WTC11 (cell line): ENCODE data around the gene ANKK1. TPM values are rescaled to one million over a fixed set of nuclear protein-coding genes. Genes with fewer than 3 reads are reported as not detected.

Experiments used
- ATAC-seq: fragments of 200-7000 bp; cut with Tn5 transposase; 2 replicates; pipeline ENCODE4 v1.10.0; 2021; ENCODE audit warnings: mild to moderate bottlenecking, moderate library complexity
- CTCF ChIA-PET: fragments of 300-600 bp; sonication (Branson Sonifier 250); formaldehyde crosslinking; loops from one replicate; lab custom pipeline; 2021; ENCODE audit warnings: antibody characterized with exemption; lab: Charles Lee
- POLR2A ChIA-PET: fragments of 350-600 bp; sonication (Branson Sonifier 250); formaldehyde crosslinking; loops from one replicate; lab custom pipeline; 2021; ENCODE audit warnings: antibody characterized with exemption; lab: Charles Lee
- DNase-seq: peaks from one replicate; pipeline ENCODE4 v3.0.0; 2021; ENCODE audit warnings: low spot score
- H3K27ac Mint-ChIP-seq: 2 replicates; pipeline ENCODE4 v1.8.0; 2021; ENCODE audit warnings: mixed read lengths
- H3K27me3 Mint-ChIP-seq: 2 replicates; pipeline ENCODE4 v1.8.0; 2021; ENCODE audit warnings: low read depth, mild to moderate bottlenecking, moderate library complexity, mixed read lengths
- H3K36me3 Mint-ChIP-seq: 2 replicates; pipeline ENCODE4 v1.8.0; 2021; ENCODE audit warnings: mixed read lengths
- H3K4me1 Mint-ChIP-seq: 2 replicates; pipeline ENCODE4 v1.8.0; 2022; ENCODE audit warnings: mixed read lengths
- H3K4me3 Mint-ChIP-seq: 2 replicates; pipeline ENCODE4 v1.8.0; 2021; ENCODE audit warnings: mild to moderate bottlenecking, moderate library complexity, mixed read lengths
- H3K9me3 Mint-ChIP-seq: 2 replicates; pipeline ENCODE4 v1.8.0; 2021; ENCODE audit warnings: mixed read lengths
- ATF1 ChIP-seq: sonication (generic); formaldehyde crosslinking; IDR thresholded peaks from 2 replicates; pipeline ENCODE4 v1.8.1; 2023; ENCODE audit warnings: mild to moderate bottlenecking, moderate library complexity, missing genetic modification reagents
- EMX1 ChIP-seq: fragments of 250-450 bp; sonication (Bioruptor Pico); IDR thresholded peaks from 2 replicates; pipeline ENCODE4 v1.8.0; 2021; ENCODE audit warnings: mild to moderate bottlenecking
- FOXP1 ChIP-seq: sonication (generic); formaldehyde crosslinking; IDR thresholded peaks from 2 replicates; pipeline ENCODE4 v1.8.0; 2022; ENCODE audit warnings: missing genetic modification reagents, mild to moderate bottlenecking, moderate library complexity, borderline replicate concordance
- NR3C1 ChIP-seq: sonication (generic); formaldehyde crosslinking; conservative IDR thresholded peaks from 2 replicates; pipeline ENCODE4 v1.8.1; 2023; ENCODE audit warnings: low read depth, mild to moderate bottlenecking, missing genetic modification reagents
- SMAD3 ChIP-seq: sonication (generic); formaldehyde crosslinking; IDR thresholded peaks from 2 replicates; pipeline ENCODE4 v1.8.0; 2022; ENCODE audit warnings: missing genetic modification reagents, mild to moderate bottlenecking, borderline replicate concordance
- TCF7 ChIP-seq: sonication (generic); formaldehyde crosslinking; IDR thresholded peaks from 2 replicates; pipeline ENCODE4 v1.8.0; 2022; ENCODE audit warnings: mild to moderate bottlenecking, low read depth, missing genetic modification reagents, moderate library complexity
- ZNF121 ChIP-seq: sonication (generic); formaldehyde crosslinking; IDR thresholded peaks from 2 replicates; pipeline ENCODE4 v1.8.0; 2023; ENCODE audit warnings: missing genetic modification reagents
- ZNF232 ChIP-seq: sonication (generic); formaldehyde crosslinking; IDR thresholded peaks from 2 replicates; pipeline ENCODE4 v1.8.0; 2022; ENCODE audit warnings: mild to moderate bottlenecking, missing genetic modification reagents
- ZNF671 ChIP-seq: fragments of 250-450 bp; sonication (Bioruptor Pico); IDR thresholded peaks from 2 replicates; pipeline ENCODE4 v1.8.0; 2021; ENCODE audit warnings: mild to moderate bottlenecking
- total RNA-seq: library from RNA; stranded (reverse); gene quantifications from 3 replicates; pipeline ENCODE4 v1.2.3, GENCODE V29; 2021
- TF ChIP-seq, protein P1 (sequence below): sonication (generic); formaldehyde crosslinking; IDR thresholded peaks from 2 replicates; pipeline ENCODE4 v1.8.0; 2023; ENCODE audit warnings: mild to moderate bottlenecking, missing genetic modification reagents
- TF ChIP-seq, protein P2 (sequence below): sonication (generic); formaldehyde crosslinking; IDR thresholded peaks from 2 replicates; pipeline ENCODE4 v1.8.0; 2022; ENCODE audit warnings: mild to moderate bottlenecking, missing genetic modification reagents
- TF ChIP-seq, protein P3 (sequence below): sonication (generic); formaldehyde crosslinking; IDR thresholded peaks from 2 replicates; pipeline ENCODE4 v1.8.1; 2022; ENCODE audit warnings: mild to moderate bottlenecking, moderate library complexity, missing genetic modification reagents
- TF ChIP-seq, protein P4 (sequence below): fragments of 200-600 bp; IDR thresholded peaks from 2 replicates; pipeline ENCODE4 v1.8.0; 2022; ENCODE audit warnings: antibody characterized with exemption
- TF ChIP-seq, protein P5 (sequence below): sonication (generic); formaldehyde crosslinking; IDR thresholded peaks from 2 replicates; pipeline ENCODE4 v1.8.1; 2023; ENCODE audit warnings: mild to moderate bottlenecking, missing genetic modification reagents, moderate library complexity
- TF ChIP-seq, protein P6 (sequence below): fragments of 250-450 bp; sonication (Bioruptor Pico); IDR thresholded peaks from 2 replicates; pipeline ENCODE4 v1.9.0; 2021; ENCODE audit warnings: mild to moderate bottlenecking
- TF ChIP-seq, protein P7 (sequence below): sonication (generic); formaldehyde crosslinking; IDR thresholded peaks from 2 replicates; pipeline ENCODE4 v1.8.1; 2022; ENCODE audit warnings: missing genetic modification reagents, borderline replicate concordance
- TF ChIP-seq, protein P8 (sequence below): sonication (generic); formaldehyde crosslinking; conservative IDR thresholded peaks from 2 replicates; pipeline ENCODE4 v1.8.1; 2023; ENCODE audit warnings: mild to moderate bottlenecking, low read depth, missing genetic modification reagents, moderate library complexity

Gene ANKK1
- total RNA-seq, 1 experiment from 2014 or later, result 0.15 TPM

DNA sequence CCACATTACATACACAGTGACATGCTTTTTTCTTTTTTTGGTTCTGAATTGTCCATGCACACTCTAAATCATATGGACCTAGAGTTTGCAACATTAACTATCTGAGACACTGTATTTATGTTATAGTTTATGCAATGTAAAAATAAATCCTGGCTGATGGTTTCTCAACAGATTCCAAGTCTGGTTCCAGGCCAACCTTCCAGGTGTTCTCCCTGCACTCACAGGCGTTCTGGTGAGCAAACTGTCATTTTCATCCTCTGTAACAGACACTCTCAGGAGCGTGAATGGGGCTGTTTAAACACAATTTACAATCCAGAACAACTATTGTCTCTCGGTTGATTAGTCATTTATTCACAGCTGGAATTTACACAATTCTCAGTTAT lies 36.5 kb upstream of the ANKK1 start:
- ChIA-PET CTCF (interaction anchor here (0.7 to 1.0 kb wide), 2 partner anchors 37 to 380 kb away, joined by 3 read pairs; no protein-coding TSS in a partner anchor), POLR2A (no interaction called here)
- peaks cover 16% of the 10 kb centered on the region for H3K36me3 Mint-ChIP-seq
- TF ChIP-seq, protein P1, sequence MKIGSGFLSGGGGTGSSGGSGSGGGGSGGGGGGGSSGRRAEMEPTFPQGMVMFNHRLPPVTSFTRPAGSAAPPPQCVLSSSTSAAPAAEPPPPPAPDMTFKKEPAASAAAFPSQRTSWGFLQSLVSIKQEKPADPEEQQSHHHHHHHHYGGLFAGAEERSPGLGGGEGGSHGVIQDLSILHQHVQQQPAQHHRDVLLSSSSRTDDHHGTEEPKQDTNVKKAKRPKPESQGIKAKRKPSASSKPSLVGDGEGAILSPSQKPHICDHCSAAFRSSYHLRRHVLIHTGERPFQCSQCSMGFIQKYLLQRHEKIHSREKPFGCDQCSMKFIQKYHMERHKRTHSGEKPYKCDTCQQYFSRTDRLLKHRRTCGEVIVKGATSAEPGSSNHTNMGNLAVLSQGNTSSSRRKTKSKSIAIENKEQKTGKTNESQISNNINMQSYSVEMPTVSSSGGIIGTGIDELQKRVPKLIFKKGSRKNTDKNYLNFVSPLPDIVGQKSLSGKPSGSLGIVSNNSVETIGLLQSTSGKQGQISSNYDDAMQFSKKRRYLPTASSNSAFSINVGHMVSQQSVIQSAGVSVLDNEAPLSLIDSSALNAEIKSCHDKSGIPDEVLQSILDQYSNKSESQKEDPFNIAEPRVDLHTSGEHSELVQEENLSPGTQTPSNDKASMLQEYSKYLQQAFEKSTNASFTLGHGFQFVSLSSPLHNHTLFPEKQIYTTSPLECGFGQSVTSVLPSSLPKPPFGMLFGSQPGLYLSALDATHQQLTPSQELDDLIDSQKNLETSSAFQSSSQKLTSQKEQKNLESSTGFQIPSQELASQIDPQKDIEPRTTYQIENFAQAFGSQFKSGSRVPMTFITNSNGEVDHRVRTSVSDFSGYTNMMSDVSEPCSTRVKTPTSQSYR (CRISPR knock-in tag), result no peak
- TF ChIP-seq ZNF671, result no peak
- no peak for TF ChIP-seq ATF1 (CRISPR knock-in tag)
- no peak for TF ChIP-seq SMAD3 (CRISPR knock-in tag)
- TF ChIP-seq, protein P2, sequence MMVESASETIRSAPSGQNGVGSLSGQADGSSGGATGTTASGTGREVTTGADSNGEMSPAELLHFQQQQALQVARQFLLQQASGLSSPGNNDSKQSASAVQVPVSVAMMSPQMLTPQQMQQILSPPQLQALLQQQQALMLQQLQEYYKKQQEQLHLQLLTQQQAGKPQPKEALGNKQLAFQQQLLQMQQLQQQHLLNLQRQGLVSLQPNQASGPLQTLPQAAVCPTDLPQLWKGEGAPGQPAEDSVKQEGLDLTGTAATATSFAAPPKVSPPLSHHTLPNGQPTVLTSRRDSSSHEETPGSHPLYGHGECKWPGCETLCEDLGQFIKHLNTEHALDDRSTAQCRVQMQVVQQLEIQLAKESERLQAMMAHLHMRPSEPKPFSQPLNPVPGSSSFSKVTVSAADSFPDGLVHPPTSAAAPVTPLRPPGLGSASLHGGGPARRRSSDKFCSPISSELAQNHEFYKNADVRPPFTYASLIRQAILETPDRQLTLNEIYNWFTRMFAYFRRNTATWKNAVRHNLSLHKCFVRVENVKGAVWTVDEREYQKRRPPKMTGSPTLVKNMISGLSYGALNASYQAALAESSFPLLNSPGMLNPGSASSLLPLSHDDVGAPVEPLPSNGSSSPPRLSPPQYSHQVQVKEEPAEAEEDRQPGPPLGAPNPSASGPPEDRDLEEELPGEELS (CRISPR knock-in tag), result no peak
- TF ChIP-seq ZNF232, result no peak
- TF ChIP-seq, protein P3, sequence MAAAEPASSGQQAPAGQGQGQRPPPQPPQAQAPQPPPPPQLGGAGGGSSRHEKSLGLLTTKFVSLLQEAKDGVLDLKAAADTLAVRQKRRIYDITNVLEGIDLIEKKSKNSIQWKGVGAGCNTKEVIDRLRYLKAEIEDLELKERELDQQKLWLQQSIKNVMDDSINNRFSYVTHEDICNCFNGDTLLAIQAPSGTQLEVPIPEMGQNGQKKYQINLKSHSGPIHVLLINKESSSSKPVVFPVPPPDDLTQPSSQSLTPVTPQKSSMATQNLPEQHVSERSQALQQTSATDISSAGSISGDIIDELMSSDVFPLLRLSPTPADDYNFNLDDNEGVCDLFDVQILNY (CRISPR knock-in tag), result no peak
- peaks cover 10% of the 10 kb centered on the region for H3K9me3 Mint-ChIP-seq
- DNase-seq (no peak), ATAC-seq (no peak)
- no peak overlapping the region for H3K4me3 Mint-ChIP-seq
- H3K4me1 Mint-ChIP-seq, result peaks cover 4% of the 10 kb centered on the region
- no peak overlapping the region for H3K27ac Mint-ChIP-seq
- no peaks in the 10 kb centered on the region for H3K27me3 Mint-ChIP-seq

DNA sequence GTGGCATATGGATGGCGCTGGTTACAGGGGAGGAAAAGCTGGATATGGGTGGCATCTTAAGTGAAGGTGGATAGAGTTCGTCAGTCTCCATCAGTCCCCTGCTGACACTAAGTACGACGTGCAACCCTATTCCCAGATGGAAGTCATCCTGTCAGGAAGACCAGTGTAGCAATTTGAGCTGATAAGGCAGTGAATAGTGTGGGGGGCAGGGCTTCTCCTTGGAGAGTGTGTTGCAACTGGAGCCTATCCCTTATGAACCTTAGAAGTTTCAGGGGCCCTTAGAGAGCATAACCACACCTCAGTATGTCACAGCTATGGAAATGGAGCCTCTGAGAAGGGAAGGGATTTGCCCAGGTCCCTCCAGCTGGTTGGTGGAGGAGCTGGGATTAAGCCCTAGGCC lies 36.1 kb upstream of the ANKK1 start:
- TF ChIP-seq TCF7 (CRISPR knock-in tag), result no peak
- TF ChIP-seq, protein P4, sequence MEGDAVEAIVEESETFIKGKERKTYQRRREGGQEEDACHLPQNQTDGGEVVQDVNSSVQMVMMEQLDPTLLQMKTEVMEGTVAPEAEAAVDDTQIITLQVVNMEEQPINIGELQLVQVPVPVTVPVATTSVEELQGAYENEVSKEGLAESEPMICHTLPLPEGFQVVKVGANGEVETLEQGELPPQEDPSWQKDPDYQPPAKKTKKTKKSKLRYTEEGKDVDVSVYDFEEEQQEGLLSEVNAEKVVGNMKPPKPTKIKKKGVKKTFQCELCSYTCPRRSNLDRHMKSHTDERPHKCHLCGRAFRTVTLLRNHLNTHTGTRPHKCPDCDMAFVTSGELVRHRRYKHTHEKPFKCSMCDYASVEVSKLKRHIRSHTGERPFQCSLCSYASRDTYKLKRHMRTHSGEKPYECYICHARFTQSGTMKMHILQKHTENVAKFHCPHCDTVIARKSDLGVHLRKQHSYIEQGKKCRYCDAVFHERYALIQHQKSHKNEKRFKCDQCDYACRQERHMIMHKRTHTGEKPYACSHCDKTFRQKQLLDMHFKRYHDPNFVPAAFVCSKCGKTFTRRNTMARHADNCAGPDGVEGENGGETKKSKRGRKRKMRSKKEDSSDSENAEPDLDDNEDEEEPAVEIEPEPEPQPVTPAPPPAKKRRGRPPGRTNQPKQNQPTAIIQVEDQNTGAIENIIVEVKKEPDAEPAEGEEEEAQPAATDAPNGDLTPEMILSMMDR, result no peak
- TF ChIP-seq NR3C1 (CRISPR knock-in tag), result no peak
- TF ChIP-seq, protein P5, sequence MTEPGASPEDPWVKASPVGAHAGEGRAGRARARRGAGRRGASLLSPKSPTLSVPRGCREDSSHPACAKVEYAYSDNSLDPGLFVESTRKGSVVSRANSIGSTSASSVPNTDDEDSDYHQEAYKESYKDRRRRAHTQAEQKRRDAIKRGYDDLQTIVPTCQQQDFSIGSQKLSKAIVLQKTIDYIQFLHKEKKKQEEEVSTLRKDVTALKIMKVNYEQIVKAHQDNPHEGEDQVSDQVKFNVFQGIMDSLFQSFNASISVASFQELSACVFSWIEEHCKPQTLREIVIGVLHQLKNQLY (CRISPR knock-in tag), result no peak
- TF ChIP-seq, protein P6, sequence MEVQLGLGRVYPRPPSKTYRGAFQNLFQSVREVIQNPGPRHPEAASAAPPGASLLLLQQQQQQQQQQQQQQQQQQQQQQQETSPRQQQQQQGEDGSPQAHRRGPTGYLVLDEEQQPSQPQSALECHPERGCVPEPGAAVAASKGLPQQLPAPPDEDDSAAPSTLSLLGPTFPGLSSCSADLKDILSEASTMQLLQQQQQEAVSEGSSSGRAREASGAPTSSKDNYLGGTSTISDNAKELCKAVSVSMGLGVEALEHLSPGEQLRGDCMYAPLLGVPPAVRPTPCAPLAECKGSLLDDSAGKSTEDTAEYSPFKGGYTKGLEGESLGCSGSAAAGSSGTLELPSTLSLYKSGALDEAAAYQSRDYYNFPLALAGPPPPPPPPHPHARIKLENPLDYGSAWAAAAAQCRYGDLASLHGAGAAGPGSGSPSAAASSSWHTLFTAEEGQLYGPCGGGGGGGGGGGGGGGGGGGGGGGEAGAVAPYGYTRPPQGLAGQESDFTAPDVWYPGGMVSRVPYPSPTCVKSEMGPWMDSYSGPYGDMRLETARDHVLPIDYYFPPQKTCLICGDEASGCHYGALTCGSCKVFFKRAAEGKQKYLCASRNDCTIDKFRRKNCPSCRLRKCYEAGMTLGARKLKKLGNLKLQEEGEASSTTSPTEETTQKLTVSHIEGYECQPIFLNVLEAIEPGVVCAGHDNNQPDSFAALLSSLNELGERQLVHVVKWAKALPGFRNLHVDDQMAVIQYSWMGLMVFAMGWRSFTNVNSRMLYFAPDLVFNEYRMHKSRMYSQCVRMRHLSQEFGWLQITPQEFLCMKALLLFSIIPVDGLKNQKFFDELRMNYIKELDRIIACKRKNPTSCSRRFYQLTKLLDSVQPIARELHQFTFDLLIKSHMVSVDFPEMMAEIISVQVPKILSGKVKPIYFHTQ (CRISPR knock-in tag), result no peak
- no peak for TF ChIP-seq FOXP1
- TF ChIP-seq, protein P7, sequence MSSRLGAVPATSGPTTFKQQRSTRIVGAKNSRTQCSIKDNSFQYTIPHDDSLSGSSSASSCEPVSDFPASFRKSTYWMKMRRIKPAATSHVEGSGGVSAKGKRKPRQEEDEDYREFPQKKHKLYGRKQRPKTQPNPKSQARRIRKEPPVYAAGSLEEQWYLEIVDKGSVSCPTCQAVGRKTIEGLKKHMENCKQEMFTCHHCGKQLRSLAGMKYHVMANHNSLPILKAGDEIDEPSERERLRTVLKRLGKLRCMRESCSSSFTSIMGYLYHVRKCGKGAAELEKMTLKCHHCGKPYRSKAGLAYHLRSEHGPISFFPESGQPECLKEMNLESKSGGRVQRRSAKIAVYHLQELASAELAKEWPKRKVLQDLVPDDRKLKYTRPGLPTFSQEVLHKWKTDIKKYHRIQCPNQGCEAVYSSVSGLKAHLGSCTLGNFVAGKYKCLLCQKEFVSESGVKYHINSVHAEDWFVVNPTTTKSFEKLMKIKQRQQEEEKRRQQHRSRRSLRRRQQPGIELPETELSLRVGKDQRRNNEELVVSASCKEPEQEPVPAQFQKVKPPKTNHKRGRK (CRISPR knock-in tag), result no peak
- no peak for TF ChIP-seq ZNF121 (CRISPR knock-in tag)
- TF ChIP-seq, protein P8, sequence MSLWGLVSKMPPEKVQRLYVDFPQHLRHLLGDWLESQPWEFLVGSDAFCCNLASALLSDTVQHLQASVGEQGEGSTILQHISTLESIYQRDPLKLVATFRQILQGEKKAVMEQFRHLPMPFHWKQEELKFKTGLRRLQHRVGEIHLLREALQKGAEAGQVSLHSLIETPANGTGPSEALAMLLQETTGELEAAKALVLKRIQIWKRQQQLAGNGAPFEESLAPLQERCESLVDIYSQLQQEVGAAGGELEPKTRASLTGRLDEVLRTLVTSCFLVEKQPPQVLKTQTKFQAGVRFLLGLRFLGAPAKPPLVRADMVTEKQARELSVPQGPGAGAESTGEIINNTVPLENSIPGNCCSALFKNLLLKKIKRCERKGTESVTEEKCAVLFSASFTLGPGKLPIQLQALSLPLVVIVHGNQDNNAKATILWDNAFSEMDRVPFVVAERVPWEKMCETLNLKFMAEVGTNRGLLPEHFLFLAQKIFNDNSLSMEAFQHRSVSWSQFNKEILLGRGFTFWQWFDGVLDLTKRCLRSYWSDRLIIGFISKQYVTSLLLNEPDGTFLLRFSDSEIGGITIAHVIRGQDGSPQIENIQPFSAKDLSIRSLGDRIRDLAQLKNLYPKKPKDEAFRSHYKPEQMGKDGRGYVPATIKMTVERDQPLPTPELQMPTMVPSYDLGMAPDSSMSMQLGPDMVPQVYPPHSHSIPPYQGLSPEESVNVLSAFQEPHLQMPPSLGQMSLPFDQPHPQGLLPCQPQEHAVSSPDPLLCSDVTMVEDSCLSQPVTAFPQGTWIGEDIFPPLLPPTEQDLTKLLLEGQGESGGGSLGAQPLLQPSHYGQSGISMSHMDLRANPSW, result no peak
- no peak for TF ChIP-seq EMX1 (CRISPR knock-in tag)
- H3K27me3 Mint-ChIP-seq, result no peaks in the 10 kb centered on the region
- H3K4me3 Mint-ChIP-seq, result no peak overlapping the region
- H3K27ac Mint-ChIP-seq, result no peak overlapping the region
- ChIA-PET CTCF (interaction anchor here (1.0 kb wide), 1 partner anchor 37 kb away, joined by 3 read pairs; no protein-coding TSS in a partner anchor), POLR2A (no interaction called here)
- no peak for DNase-seq
- peaks cover 20% of the 10 kb centered on the region for H3K36me3 Mint-ChIP-seq
- peaks cover 4% of the 10 kb centered on the region for H3K4me1 Mint-ChIP-seq
- peaks cover 14% of the 10 kb centered on the region for H3K9me3 Mint-ChIP-seq
- no peak for ATAC-seq
